WTC11 (cell line): ENCODE measurements around the gene GTSE1.

ENCODE experiments used
- CBFB ChIP-seq: sonication (generic); formaldehyde crosslinking; IDR thresholded peaks from 2 replicates; pipeline ENCODE4 v1.8.1; 2022; ENCODE audit warnings: mild to moderate bottlenecking, low read depth, missing genetic modification reagents
- JUN ChIP-seq: sonication (generic); formaldehyde crosslinking; IDR thresholded peaks from 2 replicates; pipeline ENCODE4 v1.8.0; 2023; ENCODE audit warnings: mild to moderate bottlenecking, missing genetic modification reagents
- NR3C1 ChIP-seq: sonication (generic); formaldehyde crosslinking; conservative IDR thresholded peaks from 2 replicates; pipeline ENCODE4 v1.8.1; 2023; ENCODE audit warnings: low read depth, mild to moderate bottlenecking, missing genetic modification reagents
- RORB ChIP-seq: fragments of 250-450 bp; sonication (Bioruptor Pico); IDR thresholded peaks from 2 replicates; pipeline ENCODE4 v1.9.0; 2021; ENCODE audit warnings: mild to moderate bottlenecking
- TCF7 ChIP-seq: sonication (generic); formaldehyde crosslinking; IDR thresholded peaks from 2 replicates; pipeline ENCODE4 v1.8.0; 2022; ENCODE audit warnings: mild to moderate bottlenecking, low read depth, missing genetic modification reagents, moderate library complexity
- ZNF317 ChIP-seq: sonication (generic); formaldehyde crosslinking; IDR thresholded peaks from 2 replicates; pipeline ENCODE4 v1.8.1; 2023; ENCODE audit warnings: low read depth, mild to moderate bottlenecking, moderate library complexity, missing genetic modification reagents, borderline replicate concordance
- ZNF423 ChIP-seq: fragments of 250-450 bp; sonication (Bioruptor Pico); IDR thresholded peaks from 2 replicates; pipeline ENCODE4 v2.1.2; 2022; ENCODE audit warnings: mild to moderate bottlenecking, moderate library complexity
- TF ChIP-seq, protein P1 (sequence below): fragments of 200-600 bp; IDR thresholded peaks from 2 replicates; pipeline ENCODE4 v1.8.0; 2022; ENCODE audit warnings: antibody characterized with exemption
- TF ChIP-seq, protein P2 (sequence below): sonication (generic); formaldehyde crosslinking; IDR thresholded peaks from 2 replicates; pipeline ENCODE4 v1.8.1; 2023; ENCODE audit warnings: mild to moderate bottlenecking, missing genetic modification reagents, moderate library complexity
- TF ChIP-seq, protein P3 (sequence below): sonication (generic); formaldehyde crosslinking; IDR thresholded peaks from 2 replicates; pipeline ENCODE4 v1.8.1; 2023; ENCODE audit warnings: mild to moderate bottlenecking, missing genetic modification reagents
- TF ChIP-seq, protein P4 (sequence below): sonication (generic); formaldehyde crosslinking; IDR thresholded peaks from 2 replicates; pipeline ENCODE4 v1.8.1; 2023; ENCODE audit warnings: mild to moderate bottlenecking, moderate library complexity, missing genetic modification reagents

DNA sequence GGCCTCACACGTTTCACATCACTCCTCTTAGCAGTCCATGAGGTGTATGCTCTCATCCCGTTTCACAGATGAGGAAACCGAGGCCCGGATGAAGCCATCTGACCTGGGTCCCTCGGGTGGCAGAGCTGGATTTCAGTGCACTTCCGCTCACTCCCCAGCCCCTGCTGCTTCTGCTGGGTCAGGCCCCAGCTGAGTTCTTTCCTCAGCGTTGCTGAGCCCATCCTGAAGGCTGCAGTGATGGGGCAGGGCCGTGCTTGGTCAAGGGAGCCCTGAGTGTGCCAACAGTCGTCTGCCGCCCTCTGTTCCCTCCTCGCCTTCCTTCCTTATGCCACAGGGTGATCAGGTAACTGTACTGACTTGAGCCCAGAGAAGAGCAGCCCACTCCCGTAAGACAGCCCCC lies 51.0 kb downstream of the GTSE1 start:
- TF ChIP-seq TCF7: no peak
- TF ChIP-seq CBFB: no peak
- no peak for TF ChIP-seq ZNF423 (CRISPR knock-in tag)
- TF ChIP-seq ZNF317: no peak
- TF ChIP-seq, protein P1, sequence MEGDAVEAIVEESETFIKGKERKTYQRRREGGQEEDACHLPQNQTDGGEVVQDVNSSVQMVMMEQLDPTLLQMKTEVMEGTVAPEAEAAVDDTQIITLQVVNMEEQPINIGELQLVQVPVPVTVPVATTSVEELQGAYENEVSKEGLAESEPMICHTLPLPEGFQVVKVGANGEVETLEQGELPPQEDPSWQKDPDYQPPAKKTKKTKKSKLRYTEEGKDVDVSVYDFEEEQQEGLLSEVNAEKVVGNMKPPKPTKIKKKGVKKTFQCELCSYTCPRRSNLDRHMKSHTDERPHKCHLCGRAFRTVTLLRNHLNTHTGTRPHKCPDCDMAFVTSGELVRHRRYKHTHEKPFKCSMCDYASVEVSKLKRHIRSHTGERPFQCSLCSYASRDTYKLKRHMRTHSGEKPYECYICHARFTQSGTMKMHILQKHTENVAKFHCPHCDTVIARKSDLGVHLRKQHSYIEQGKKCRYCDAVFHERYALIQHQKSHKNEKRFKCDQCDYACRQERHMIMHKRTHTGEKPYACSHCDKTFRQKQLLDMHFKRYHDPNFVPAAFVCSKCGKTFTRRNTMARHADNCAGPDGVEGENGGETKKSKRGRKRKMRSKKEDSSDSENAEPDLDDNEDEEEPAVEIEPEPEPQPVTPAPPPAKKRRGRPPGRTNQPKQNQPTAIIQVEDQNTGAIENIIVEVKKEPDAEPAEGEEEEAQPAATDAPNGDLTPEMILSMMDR: no peak
- TF ChIP-seq, protein P2, sequence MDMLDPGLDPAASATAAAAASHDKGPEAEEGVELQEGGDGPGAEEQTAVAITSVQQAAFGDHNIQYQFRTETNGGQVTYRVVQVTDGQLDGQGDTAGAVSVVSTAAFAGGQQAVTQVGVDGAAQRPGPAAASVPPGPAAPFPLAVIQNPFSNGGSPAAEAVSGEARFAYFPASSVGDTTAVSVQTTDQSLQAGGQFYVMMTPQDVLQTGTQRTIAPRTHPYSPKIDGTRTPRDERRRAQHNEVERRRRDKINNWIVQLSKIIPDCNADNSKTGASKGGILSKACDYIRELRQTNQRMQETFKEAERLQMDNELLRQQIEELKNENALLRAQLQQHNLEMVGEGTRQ (CRISPR knock-in tag): no peak
- no peak for TF ChIP-seq RORB (CRISPR knock-in tag)
- TF ChIP-seq, protein P3, sequence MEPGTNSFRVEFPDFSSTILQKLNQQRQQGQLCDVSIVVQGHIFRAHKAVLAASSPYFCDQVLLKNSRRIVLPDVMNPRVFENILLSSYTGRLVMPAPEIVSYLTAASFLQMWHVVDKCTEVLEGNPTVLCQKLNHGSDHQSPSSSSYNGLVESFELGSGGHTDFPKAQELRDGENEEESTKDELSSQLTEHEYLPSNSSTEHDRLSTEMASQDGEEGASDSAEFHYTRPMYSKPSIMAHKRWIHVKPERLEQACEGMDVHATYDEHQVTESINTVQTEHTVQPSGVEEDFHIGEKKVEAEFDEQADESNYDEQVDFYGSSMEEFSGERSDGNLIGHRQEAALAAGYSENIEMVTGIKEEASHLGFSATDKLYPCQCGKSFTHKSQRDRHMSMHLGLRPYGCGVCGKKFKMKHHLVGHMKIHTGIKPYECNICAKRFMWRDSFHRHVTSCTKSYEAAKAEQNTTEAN: no peak
- TF ChIP-seq JUN (CRISPR knock-in tag): no peak
- TF ChIP-seq NR3C1 (CRISPR knock-in tag): no peak
- TF ChIP-seq, protein P4, sequence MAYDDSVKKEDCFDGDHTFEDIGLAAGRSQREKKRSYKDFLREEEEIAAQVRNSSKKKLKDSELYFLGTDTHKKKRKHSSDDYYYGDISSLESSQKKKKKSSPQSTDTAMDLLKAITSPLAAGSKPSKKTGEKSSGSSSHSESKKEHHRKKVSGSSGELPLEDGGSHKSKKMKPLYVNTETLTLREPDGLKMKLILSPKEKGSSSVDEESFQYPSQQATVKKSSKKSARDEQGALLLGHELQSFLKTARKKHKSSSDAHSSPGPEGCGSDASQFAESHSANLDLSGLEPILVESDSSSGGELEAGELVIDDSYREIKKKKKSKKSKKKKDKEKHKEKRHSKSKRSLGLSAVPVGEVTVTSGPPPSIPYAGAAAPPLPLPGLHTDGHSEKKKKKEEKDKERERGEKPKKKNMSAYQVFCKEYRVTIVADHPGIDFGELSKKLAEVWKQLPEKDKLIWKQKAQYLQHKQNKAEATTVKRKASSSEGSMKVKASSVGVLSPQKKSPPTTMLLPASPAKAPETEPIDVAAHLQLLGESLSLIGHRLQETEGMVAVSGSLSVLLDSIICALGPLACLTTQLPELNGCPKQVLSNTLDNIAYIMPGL (CRISPR knock-in tag): no peak
